Activated naive CD4-positive, alpha-beta T cell treated with anti-CD3 and anti-CD28 coated beads, Interleukin-2, amount 10 ng/mL, durations not matched to agents 7 days and 5 days (primary cell): ENCODE results near the gene INAFM2.

ENCODE experiments used
- CTCF ChIA-PET: fragments of 350-600 bp; sonication (Branson Sonifier 250); formaldehyde crosslinking; loops from one replicate; lab custom pipeline; 2021; ENCODE audit warnings: antibody characterized with exemption; lab: Charles Lee
- DNase-seq: peaks from one replicate; pipeline ENCODE4 v3.0.0-alpha.2; 2020
- H3K27ac Mint-ChIP-seq: one replicate; pipeline ENCODE4 v1.8.0; 2021; ENCODE audit warnings: mild to moderate bottlenecking, moderate library complexity, mixed read lengths
- H3K27me3 Mint-ChIP-seq: one replicate; pipeline ENCODE4 v1.8.0; 2021; ENCODE audit warnings: mild to moderate bottlenecking, mixed read lengths
- H3K36me3 Mint-ChIP-seq: one replicate; pipeline ENCODE4 v1.8.0; 2021; ENCODE audit warnings: mixed read lengths
- H3K4me1 Mint-ChIP-seq: one replicate; pipeline ENCODE4 v1.8.0; 2021; ENCODE audit warnings: mixed read lengths
- H3K4me3 Mint-ChIP-seq: one replicate; pipeline ENCODE4 v1.8.0; 2021; ENCODE audit warnings: mild to moderate bottlenecking, moderate library complexity, mixed read lengths
- H3K9me3 Mint-ChIP-seq: one replicate; pipeline ENCODE4 v1.8.0; 2021; ENCODE audit warnings: mixed read lengths

The INAFM2 gene

GRCh38 chr15:40302981-40303380, 20.5 kb upstream of the INAFM2 start:
- H3K27me3 Mint-ChIP-seq: no peaks in the 10 kb centered on the region
- peaks cover 21% of the 10 kb centered on the region for H3K4me1 Mint-ChIP-seq
- CTCF ChIA-PET: interaction anchor here (18.2 to 21.9 kb wide), 2 partner anchors 27 to 35 kb away, joined by 401 to 425 read pairs; partner anchors contain the start of gene CCDC9B
- peaks cover 53% of the 10 kb centered on the region for H3K36me3 Mint-ChIP-seq
- no peak overlapping the region for H3K4me3 Mint-ChIP-seq
- no peak overlapping the region for H3K27ac Mint-ChIP-seq
- no peak for DNase-seq
- peaks cover 10% of the 10 kb centered on the region for H3K9me3 Mint-ChIP-seq

- H3K27me3 Mint-ChIP-seq: no peaks in the 10 kb centered on the region
- CTCF ChIA-PET: interaction anchor here (18.2 to 21.9 kb wide), 2 partner anchors 28 to 35 kb away, joined by 401 to 425 read pairs; partner anchors contain the start of gene CCDC9B
- H3K4me3 Mint-ChIP-seq: no peak overlapping the region
- no peak overlapping the region for H3K27ac Mint-ChIP-seq
- peaks cover 10% of the 10 kb centered on the region for H3K9me3 Mint-ChIP-seq
- DNase-seq: no peak
- H3K36me3 Mint-ChIP-seq: peaks cover 53% of the 10 kb centered on the region
- H3K4me1 Mint-ChIP-seq: peaks cover 25% of the 10 kb centered on the region
These were observed 19.9 kb upstream of the INAFM2 start for GRCh38 chr15:40303576-40303975.

- no peak for DNase-seq
- no peak overlapping the region for H3K4me3 Mint-ChIP-seq
- H3K27ac Mint-ChIP-seq: no peak overlapping the region
- H3K4me1 Mint-ChIP-seq: peaks cover 40% of the 10 kb centered on the region
- CTCF ChIA-PET: interaction anchor here (0.7 to 21.9 kb wide), 4 partner anchors 22 to 223 kb away, joined by 3 to 425 read pairs (median 202); partner anchors contain the start of genes ANKRD63 and CCDC9B
- H3K36me3 Mint-ChIP-seq: peaks cover 40% of the 10 kb centered on the region
- H3K9me3 Mint-ChIP-seq: peaks cover 3% of the 10 kb centered on the region
- peaks cover 5% of the 10 kb centered on the region for H3K27me3 Mint-ChIP-seq
These were observed 18.2 kb upstream of the INAFM2 start for GRCh38 chr15:40305281-40305680.

- CTCF ChIA-PET: interaction anchor here (0.7 to 21.9 kb wide), 7 partner anchors 10 to 199 kb away, joined by 3 to 425 read pairs (median 69); partner anchors contain the start of genes CCDC9B and INAFM2
- Mint-ChIP-seq H3K4me3 (peak overlapping the region; percentile 94), H3K36me3 (peaks cover 31% of the 10 kb centered on the region), H3K4me1 (peaks cover 40% of the 10 kb centered on the region), H3K9me3 (no peaks in the 10 kb centered on the region), H3K27ac (peak overlapping the region; percentile 98), H3K27me3 (peaks cover 11% of the 10 kb centered on the region)
- DNase-seq: no peak
These were observed 17.1 kb upstream of the INAFM2 start for GRCh38 chr15:40306371-40306770.

GRCh38 chr15:40306908-40307307, 16.6 kb upstream of the INAFM2 start:
- peaks cover 40% of the 10 kb centered on the region for H3K4me1 Mint-ChIP-seq
- CTCF ChIA-PET: interaction anchor here (0.7 to 21.9 kb wide), 11 partner anchors 9 to 200 kb away, joined by 3 to 425 read pairs (median 20); partner anchors contain the start of genes ANKRD63, CCDC9B and INAFM2
- no peaks in the 10 kb centered on the region for H3K9me3 Mint-ChIP-seq
- DNase-seq: peak; percentile 37
- H3K36me3 Mint-ChIP-seq: peaks cover 25% of the 10 kb centered on the region
- H3K27ac Mint-ChIP-seq: peak overlapping the region; percentile 98
- peak overlapping the region; percentile 94 for H3K4me3 Mint-ChIP-seq
- peaks cover 16% of the 10 kb centered on the region for H3K27me3 Mint-ChIP-seq

- peak; percentile 83 for DNase-seq
- Mint-ChIP-seq H3K36me3 (peaks cover 23% of the 10 kb centered on the region), H3K9me3 (no peaks in the 10 kb centered on the region), H3K4me3 (peak within 1 kb of the TSS; percentile 94), H3K27me3 (peaks cover 23% of the 10 kb centered on the region), H3K4me1 (peaks cover 40% of the 10 kb centered on the region), H3K27ac (peak within 1 kb of the TSS; percentile 98)
- CTCF ChIA-PET: interaction anchor here (0.7 to 21.9 kb wide), 15 partner anchors 8 to 267 kb away, joined by 3 to 425 read pairs (median 7); partner anchors contain the start of genes ANKRD63, CCDC9B and INAFM2
These were observed 15.9 kb upstream of the INAFM2 start, which contains the start of gene PLCB2 for GRCh38 chr15:40307421-40308211. PLCB2 (minus strand) TSS chr15:40307935; CDS start chr15:40307672, 263 bp downstream.

GRCh38 chr15:40309344-40309862, 14.1 kb upstream of the INAFM2 start:
- Mint-ChIP-seq H3K36me3 (peaks cover 7% of the 10 kb centered on the region), H3K27ac (peak overlapping the region; percentile 98), H3K4me1 (peaks cover 37% of the 10 kb centered on the region), H3K9me3 (no peaks in the 10 kb centered on the region), H3K4me3 (peak overlapping the region; percentile 94), H3K27me3 (peaks cover 41% of the 10 kb centered on the region)
- no peak for DNase-seq
- CTCF ChIA-PET: interaction anchor here (0.7 to 21.9 kb wide), 17 partner anchors 11 to 394 kb away, joined by 3 to 425 read pairs (median 6); partner anchors contain the start of genes ANKRD63, CCDC9B and INAFM2

- Mint-ChIP-seq H3K9me3 (no peaks in the 10 kb centered on the region), H3K4me1 (peaks cover 32% of the 10 kb centered on the region), H3K27me3 (peaks cover 50% of the 10 kb centered on the region), H3K27ac (peak overlapping the region; percentile 86), H3K36me3 (peaks cover 3% of the 10 kb centered on the region), H3K4me3 (peak overlapping the region; percentile 94)
- CTCF ChIA-PET: interaction anchor here (0.6 to 21.9 kb wide), 20 partner anchors 10 to 523 kb away, joined by 3 to 425 read pairs (median 6); partner anchors contain the start of genes ANKRD63, CCDC9B and INAFM2
- DNase-seq: peak; percentile 81
These were observed 13.2 kb upstream of the INAFM2 start for GRCh38 chr15:40310001-40310959.

- no peak overlapping the region for H3K4me3 Mint-ChIP-seq
- peaks cover 55% of the 10 kb centered on the region for H3K27me3 Mint-ChIP-seq
- H3K4me1 Mint-ChIP-seq: peaks cover 28% of the 10 kb centered on the region
- no peak for DNase-seq
- CTCF ChIA-PET: interaction anchor here (0.9 to 21.9 kb wide), 9 partner anchors 10 to 524 kb away, joined by 3 to 425 read pairs (median 21); partner anchors contain the start of genes ANKRD63, CCDC9B and INAFM2
- H3K27ac Mint-ChIP-seq: no peak overlapping the region
- H3K9me3 Mint-ChIP-seq: no peaks in the 10 kb centered on the region
- peaks cover 3% of the 10 kb centered on the region for H3K36me3 Mint-ChIP-seq
These were observed 12.5 kb upstream of the INAFM2 start for GRCh38 chr15:40310993-40311392.

- Mint-ChIP-seq H3K9me3 (no peaks in the 10 kb centered on the region), H3K4me3 (no peak overlapping the region), H3K4me1 (peaks cover 19% of the 10 kb centered on the region), H3K36me3 (no peaks in the 10 kb centered on the region), H3K27ac (no peak overlapping the region), H3K27me3 (peaks cover 70% of the 10 kb centered on the region)
- CTCF ChIA-PET: interaction anchor here (0.9 to 21.9 kb wide), 8 partner anchors 8 to 534 kb away, joined by 4 to 425 read pairs (median 40); partner anchors contain the start of genes CCDC9B and INAFM2
- DNase-seq: no peak
These were observed 10.9 kb upstream of the INAFM2 start for GRCh38 chr15:40312370-40313158.

GRCh38 chr15:40313531-40314398, 9.7 kb upstream of the INAFM2 start:
- H3K36me3 Mint-ChIP-seq: no peaks in the 10 kb centered on the region
- DNase-seq: no peak
- no peak overlapping the region for H3K4me3 Mint-ChIP-seq
- H3K4me1 Mint-ChIP-seq: peaks cover 14% of the 10 kb centered on the region
- no peak overlapping the region for H3K27ac Mint-ChIP-seq
- CTCF ChIA-PET: interaction anchor here (0.9 to 21.9 kb wide), 7 partner anchors 8 to 111 kb away, joined by 3 to 425 read pairs (median 6); partner anchors contain the start of gene CCDC9B
- no peaks in the 10 kb centered on the region for H3K9me3 Mint-ChIP-seq
- peaks cover 75% of the 10 kb centered on the region for H3K27me3 Mint-ChIP-seq
